Transverse colon (tissue), 4 donors: ENCODE measurements around the gene GZMH. TPM values are rescaled to one million over a fixed set of nuclear protein-coding genes. Genes with fewer than 3 reads are reported as not detected.

Experiments used
- DNase-seq: peaks from one replicate; pipeline ENCODE4 v3.0.0-alpha.2; 2019
- H3K27ac ChIP-seq, 4 donors: fragments of 200-600 bp; sonication (generic); 2 replicates each; pipeline ENCODE4 v1.5.1; 2016 to 2018; ENCODE audit warnings: inconsistent platforms in 4 of 4
- H3K27me3 ChIP-seq: fragments of 200-600 bp; sonication (generic); 2 replicates; pipeline ENCODE4 v1.5.1; 2017; ENCODE audit warnings: inconsistent platforms
- H3K36me3 ChIP-seq, 4 donors: fragments of 200-600 bp; sonication (generic); 2 replicates each; pipeline ENCODE4 v1.5.1; 2017 to 2019; ENCODE audit warnings: inconsistent platforms in 4 of 4
- H3K4me1 ChIP-seq, 4 donors: fragments of 200-600 bp; sonication (generic); 2 replicates each; pipeline ENCODE4 v1.5.1; 2017 to 2020; ENCODE audit warnings: inconsistent platforms in 4 of 4
- H3K4me3 ChIP-seq, 4 donors: fragments of 200-600 bp; sonication (generic); 1 replicate in 1 of 4; 2 replicates in 3 of 4; pipeline versions ENCODE4 v1.5.1 to v1.6.1; 2017 to 2019; ENCODE audit warnings: inconsistent platforms in 4 of 4
- H3K9me3 ChIP-seq, 2 donors: fragments of 200-600 bp; sonication (generic); 2 replicates each; pipeline ENCODE4 v1.5.1; 2017 to 2019; ENCODE audit warnings: inconsistent platforms in 2 of 2
- CTCF ChIP-seq, 5 experiments: fragments of 200-600 bp in 3 of 5; fragments of 450-650 bp in 2 of 5; sonication (generic) in 3 of 5; IDR thresholded peaks; 1 replicate in 2 of 5; 2 replicates in 3 of 5; pipeline ENCODE4 v1.5.1; 2016 to 2017; ENCODE audit warnings: antibody characterized with exemption in 5 of 5, inconsistent platforms in 3 of 5, mild to moderate bottlenecking in 2 of 5, moderate library complexity in 1 of 5
- EP300 ChIP-seq: sonication (generic); formaldehyde crosslinking; IDR thresholded peaks from one replicate; pipeline ENCODE4 v1.6.1; 2017; ENCODE audit warnings: antibody characterized with exemption, low read depth
- POLR2A ChIP-seq: fragments of 450-650 bp; IDR thresholded peaks from one replicate; pipeline ENCODE4 v1.6.1; 2016; ENCODE audit warnings: antibody characterized with exemption, mild to moderate bottlenecking, moderate library complexity
- POLR2AphosphoS5 ChIP-seq, 3 donors: sonication (generic); formaldehyde crosslinking; IDR thresholded peaks; one replicate each; pipeline ENCODE4 v1.6.1; 2016; ENCODE audit warnings: antibody characterized with exemption in 3 of 3
- WGBS, 2 donors: methylation state at CpG; one replicate each; pipeline ENCODE4 v1.1.5; 2018; ENCODE audit warnings: low coverage in 1 of 2; 5-methylcytosine and 5-hydroxymethylcytosine counted together
- in situ Hi-C, 4 donors: fragments of 200-750 bp; cut with MboI; loops; one replicate each; pipeline versions ENCODE4 v1.15.0 to v1.15.1; 2017; ENCODE audit warnings: low sequenced_read_pairs in 3 of 4, low pct_ligation_motif_present in 1 of 4, low pct_unique_long_range_greater_than_20kb in 1 of 4
- intact Hi-C: fragments of 100-400 bp; cut with DNase I; formaldehyde crosslinking; loops from one replicate; pipeline ENCODE4 v1.15.1; 2023; ENCODE audit warnings: low total_unique reads
- total RNA-seq, 4 donors: library from RNA; depleted of rRNA; stranded (reverse); fragments of >200 nt; gene quantifications; one replicate each; pipeline ENCODE4 v1.1.0, GENCODE V29; 2016

The GZMH gene
- total RNA-seq, 4 donors from 2014 or later = 1.9 to 4.0 TPM; not detected in 2

DNA sequence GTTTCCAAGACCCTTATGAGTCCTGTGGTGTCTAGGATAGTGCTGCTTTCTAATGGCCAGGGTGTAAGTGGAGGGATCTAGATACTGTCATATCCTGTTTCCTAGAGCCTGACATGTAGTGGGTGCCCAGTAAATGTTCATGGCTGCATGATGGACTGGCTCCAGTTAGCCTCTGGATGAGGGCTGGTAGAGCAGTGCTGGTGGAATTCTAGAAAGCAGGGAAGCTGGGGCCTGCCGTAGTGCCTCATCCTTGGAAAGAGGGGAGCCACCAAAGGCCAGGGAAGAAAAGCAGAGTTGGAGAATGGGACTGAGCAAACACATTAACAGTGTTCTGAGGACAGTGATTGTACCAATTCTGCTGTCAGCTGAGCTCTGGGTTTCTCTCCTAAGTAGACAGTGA, 23.9 kb upstream of the GZMH start:
- Histone ChIP-seq H3K4me1 (peaks cover 0 to 6% (median 0%) of the 10 kb centered on the region in 4 donors), H3K9me3 (no peaks in the 10 kb centered on the region), H3K4me3 (no peak overlapping the region), H3K36me3 (no peaks in the 10 kb centered on the region), H3K27ac (no peak overlapping the region), H3K27me3 (no peaks in the 10 kb centered on the region)
- intact Hi-C loops = no loop called here
- in situ Hi-C loops = no loop called here
- WGBS, 2 donors = 84% methylated on average over 1 of the region's 1 CpG; no CpG with 5 or more reads in 1 of the 2 donors
- TF ChIP-seq CTCF (IDR thresholded peaks at IDR 0.05) (no peak), EP300 (no peak), POLR2AphosphoS5 (IDR thresholded peaks at IDR 0.05) (no peak), POLR2A (no peak)
- DNase-seq = no peak

- intact Hi-C loops (no loop called here), in situ Hi-C loops (no loop called here)
- no peaks in the 10 kb centered on the region for H3K36me3 ChIP-seq
- TF ChIP-seq POLR2A (no peak), CTCF (IDR thresholded peaks at IDR 0.05) (no peak), POLR2AphosphoS5 (IDR thresholded peaks at IDR 0.05) (no peak), EP300 (no peak)
- no peak overlapping the region for H3K27ac ChIP-seq
- H3K27me3 ChIP-seq = no peaks in the 10 kb centered on the region
- no peak for DNase-seq
- no peaks in the 10 kb centered on the region for H3K9me3 ChIP-seq
- H3K4me3 ChIP-seq = no peak overlapping the region
- whole genome bisulfite sequencing, 2 donors = 61% methylated on average over 6 of the region's 6 CpGs; no CpG with 5 or more reads in 1 of the 2 donors
- H3K4me1 ChIP-seq = peaks cover 0 to 6% (median 0%) of the 10 kb centered on the region in 4 donors
These were observed 23.3 kb upstream of the GZMH start for GRCh38 chr14:24632761-24633160.

- H3K27ac ChIP-seq = no peak overlapping the region
- 40 to 43% methylated on average over 1 to 4 of the region's 4 CpGs for WGBS, 2 donors
- H3K36me3 ChIP-seq = no peaks in the 10 kb centered on the region
- peaks cover 0 to 6% (median 0%) of the 10 kb centered on the region in 4 donors for H3K4me1 ChIP-seq
- in situ Hi-C loops (no loop called here), intact Hi-C loops (no loop called here)
- H3K27me3 ChIP-seq = no peaks in the 10 kb centered on the region
- TF ChIP-seq EP300 (no peak), POLR2A (no peak), POLR2AphosphoS5 (IDR thresholded peaks at IDR 0.05) (no peak), CTCF (IDR thresholded peaks at IDR 0.05) (no peak)
- no peak overlapping the region for H3K4me3 ChIP-seq
- H3K9me3 ChIP-seq = no peaks in the 10 kb centered on the region
- no peak for DNase-seq
These were observed 22.9 kb upstream of the GZMH start for GRCh38 chr14:24632336-24632735.

GRCh38 chr14:24631749-24632335, 22.4 kb upstream of the GZMH start:
- DNase-seq = no peak
- Histone ChIP-seq H3K9me3 (no peaks in the 10 kb centered on the region), H3K4me1 (peaks cover 0 to 6% (median 0%) of the 10 kb centered on the region in 4 donors), H3K4me3 (no peak overlapping the region), H3K27ac (no peak overlapping the region), H3K36me3 (no peaks in the 10 kb centered on the region), H3K27me3 (no peaks in the 10 kb centered on the region)
- TF ChIP-seq POLR2AphosphoS5 (IDR thresholded peaks at IDR 0.05) (no peak), EP300 (no peak), CTCF (IDR thresholded peaks at IDR 0.05) (no peak), POLR2A (no peak)
- in situ Hi-C loops (no loop called here), intact Hi-C loops (no loop called here)
- WGBS, 2 donors = 91% methylated on average over 11 of the region's 11 CpGs; no CpG with 5 or more reads in 1 of the 2 donors
